ENCODE data around the gene CAP2.

CAP2 gene

DNA sequence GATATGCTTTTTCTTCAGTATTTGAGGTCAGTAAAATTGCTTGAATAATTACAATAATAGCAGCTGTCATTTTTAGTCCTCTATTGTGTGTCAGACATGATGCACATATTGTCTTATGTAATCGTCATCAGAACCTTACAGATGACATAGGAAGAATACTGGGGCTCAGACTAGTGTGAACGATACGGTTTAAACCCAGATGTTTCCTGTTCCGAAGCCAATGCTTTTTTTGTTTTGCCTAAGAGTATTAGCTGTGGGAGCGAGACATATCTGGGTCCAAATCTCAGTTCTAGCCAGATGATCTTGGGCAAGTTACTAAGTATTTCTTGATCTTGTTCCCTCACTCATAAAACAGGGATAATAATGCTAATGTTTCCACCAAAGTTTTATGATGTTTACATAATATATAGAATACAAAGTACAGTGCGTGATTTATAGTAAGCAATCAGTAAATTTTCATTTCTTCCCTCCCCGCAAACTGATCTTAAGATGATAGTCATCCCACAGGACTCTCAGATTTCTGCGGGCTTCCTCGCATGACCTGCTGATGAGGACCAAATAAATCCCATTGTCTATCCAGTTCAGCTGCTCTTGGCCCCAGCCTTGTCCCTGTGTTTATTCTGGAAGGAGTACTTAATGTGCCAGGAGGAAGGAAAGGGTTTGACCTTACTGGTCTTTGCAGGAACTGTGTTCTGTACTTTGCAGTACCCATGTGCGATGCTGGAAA lies 98.2 kb downstream of the CAP2 start:
- TF ChIP-seq CTCF (IDR thresholded peaks at IDR 0.05; ENCODE audit: low read depth, low read length, missing control alignments), result no peak
- DNase-seq (ENCODE audit: extremely low read depth, low read depth), result no peak

GRCh38 chr6:17492350-17492749 lies 99.0 kb downstream of the CAP2 start:
- TF ChIP-seq CTCF (IDR thresholded peaks at IDR 0.05; ENCODE audit: low read depth, low read length, missing control alignments), result no peak
- DNase-seq (ENCODE audit: extremely low read depth, low read depth), result no peak
- H3K4me3 ChIP-seq (replicated peaks; ENCODE audit: low read depth, low read length), result no peak overlapping the region

More for the DNA sequence above, 98.2 kb downstream of the CAP2 start:
- H3K4me3 ChIP-seq (replicated peaks; ENCODE audit: low read depth, low read length), result no peak overlapping the region

- DNase-seq (ENCODE audit: extremely low read depth, low read depth), result no peak
- TF ChIP-seq CTCF (IDR thresholded peaks at IDR 0.05; ENCODE audit: low read depth, low read length, missing control alignments), result no peak
Observed at GRCh38 chr6:17493286-17493685, 99.9 kb downstream of the CAP2 start.

DNA sequence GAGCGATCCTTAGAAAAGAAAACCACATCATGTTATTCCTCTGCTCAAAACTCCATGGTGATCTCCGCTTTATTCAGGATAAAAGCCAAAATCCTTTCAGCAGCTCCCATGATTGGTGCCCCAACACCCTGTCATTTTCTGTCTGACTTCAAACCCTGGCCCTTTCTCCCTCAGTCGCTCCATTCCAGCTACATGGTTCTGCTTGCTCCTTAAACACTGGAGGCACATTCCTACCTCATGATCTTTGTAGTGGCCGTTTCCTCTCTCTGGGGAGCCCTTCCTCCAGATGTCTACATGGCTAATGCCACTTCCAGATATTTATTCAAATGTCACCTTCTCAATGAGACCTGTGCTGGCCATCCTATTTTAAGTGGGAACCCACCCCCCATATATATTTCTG lies 100.8 kb downstream of the CAP2 start:
- no peak for DNase-seq (ENCODE audit: extremely low read depth, low read depth)
- TF ChIP-seq CTCF (IDR thresholded peaks at IDR 0.05; ENCODE audit: low read depth, low read length, missing control alignments), result no peak
- no peak overlapping the region for H3K4me3 ChIP-seq (replicated peaks; ENCODE audit: low read depth, low read length)

More at GRCh38 chr6:17493286-17493685, 99.9 kb downstream of the CAP2 start:
- H3K4me3 ChIP-seq (replicated peaks; ENCODE audit: low read depth, low read length), result no peak overlapping the region

DNA sequence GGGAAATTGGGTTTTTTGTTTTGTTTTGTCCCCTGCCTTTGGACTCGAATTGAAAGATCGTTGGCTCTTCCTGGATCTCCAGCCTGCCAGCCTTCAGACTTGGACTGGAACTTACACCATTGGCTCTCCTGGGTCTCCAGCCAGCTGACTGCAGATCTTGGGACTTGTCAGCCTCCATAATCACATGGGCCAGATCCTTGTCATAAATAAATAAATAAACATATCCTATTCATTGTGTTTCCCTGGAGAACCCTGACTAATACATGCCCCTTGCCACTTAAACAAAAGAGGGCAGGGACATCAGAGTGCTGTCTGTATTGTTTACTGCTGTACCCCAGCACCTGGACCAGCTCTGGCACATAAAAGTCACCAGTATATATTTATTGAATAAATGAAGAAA lies 101.5 kb downstream of the CAP2 start:
- no peak overlapping the region for H3K4me3 ChIP-seq (replicated peaks; ENCODE audit: low read depth, low read length)
- no peak for TF ChIP-seq CTCF (IDR thresholded peaks at IDR 0.05; ENCODE audit: low read depth, low read length, missing control alignments)
- no peak for DNase-seq (ENCODE audit: extremely low read depth, low read depth)

- no peak overlapping the region for H3K4me3 ChIP-seq (replicated peaks; ENCODE audit: low read depth, low read length)
- TF ChIP-seq CTCF (IDR thresholded peaks at IDR 0.05; ENCODE audit: low read depth, low read length, missing control alignments), result no peak
- no peak for DNase-seq (ENCODE audit: extremely low read depth, low read depth)
Observed at GRCh38 chr6:17497535-17498095, 104.2 kb downstream of the CAP2 start.

Measured in HFF-Myc (cell line).